Mesothelial cell of epicardium (in vitro differentiated cells): ENCODE data around the gene CALN1. TPM values are rescaled to one million over a fixed set of nuclear protein-coding genes. Genes with fewer than 3 reads are reported as not detected.

Experiments
- DNase-seq, 2 experiments: peaks; one replicate each; pipeline ENCODE4 v3.0.0; 2021; ENCODE audit warnings: low spot score in 2 of 2; ENCODE audit not compliant: unreplicated experiment in 2 of 2
- H3K27ac Mint-ChIP-seq: 2 replicates; pipeline ENCODE4 v1.8.0; 2021; ENCODE audit warnings: mixed read lengths
- H3K27me3 Mint-ChIP-seq: 2 replicates; pipeline ENCODE4 v1.8.0; 2021; ENCODE audit warnings: low read depth, mixed read lengths
- H3K36me3 Mint-ChIP-seq: 2 replicates; pipeline ENCODE4 v1.8.0; 2021; ENCODE audit warnings: mixed read lengths
- H3K4me1 Mint-ChIP-seq: 2 replicates; pipeline ENCODE4 v1.8.0; 2021; ENCODE audit warnings: mixed read lengths
- H3K4me3 Mint-ChIP-seq: 2 replicates; pipeline ENCODE4 v1.8.0; 2021; ENCODE audit warnings: mild to moderate bottlenecking, moderate library complexity, mixed read lengths
- H3K9me3 Mint-ChIP-seq: 2 replicates; pipeline ENCODE4 v1.8.0; 2021; ENCODE audit warnings: mixed read lengths
- CTCF ChIP-seq: fragments of 200-600 bp; sonication (generic); IDR thresholded peaks from one replicate; pipeline ENCODE4 v1.5.0; 2021; ENCODE audit warnings: antibody characterized with exemption; ENCODE audit not compliant: unreplicated experiment
- total RNA-seq: library from RNA; stranded (reverse); gene quantifications from 3 replicates; pipeline ENCODE4 v1.2.1, GENCODE V29; 2021

CALN1 gene
- total RNA-seq, 1 donor from 2014 or later, result 1.1 TPM

- no peak for TF ChIP-seq CTCF
- no peak for DNase-seq
- H3K36me3 Mint-ChIP-seq, result no peaks in the 10 kb centered on the region
- peaks cover 4% of the 10 kb centered on the region for H3K4me1 Mint-ChIP-seq
- H3K4me3 Mint-ChIP-seq, result no peak overlapping the region
- no peak overlapping the region for H3K27ac Mint-ChIP-seq
- H3K9me3 Mint-ChIP-seq, result peaks cover 22% of the 10 kb centered on the region
- peaks cover 15% of the 10 kb centered on the region for H3K27me3 Mint-ChIP-seq
Observed at GRCh38 chr7:71784180-71784579, 628.0 kb downstream of the CALN1 start.

GRCh38 chr7:71783779-71784178 lies 628.4 kb downstream of the CALN1 start:
- TF ChIP-seq CTCF, result no peak
- Mint-ChIP-seq H3K4me1 (peaks cover 4% of the 10 kb centered on the region), H3K4me3 (no peak overlapping the region), H3K27ac (no peak overlapping the region), H3K9me3 (peaks cover 22% of the 10 kb centered on the region), H3K36me3 (no peaks in the 10 kb centered on the region), H3K27me3 (peaks cover 15% of the 10 kb centered on the region)
- DNase-seq, result no peak

DNA sequence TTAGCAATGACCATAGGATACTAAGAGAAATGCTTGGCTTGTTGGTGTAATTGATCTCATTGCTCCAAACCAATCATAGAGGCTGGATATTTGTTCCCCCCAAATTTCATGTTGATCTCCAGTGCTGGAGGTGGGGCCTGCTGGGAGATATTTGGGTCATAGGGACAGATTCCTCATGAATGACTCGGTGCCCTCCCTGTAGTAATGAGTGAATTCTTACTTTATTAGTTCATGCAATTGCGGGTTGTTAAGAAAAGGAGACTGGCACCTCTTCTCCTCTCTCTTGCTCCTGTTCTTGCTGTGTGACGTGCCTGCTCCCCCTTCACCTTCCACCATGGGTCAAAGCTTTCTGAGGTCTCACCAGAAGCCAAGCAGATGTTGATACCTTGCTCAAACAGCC lies 630.1 kb downstream of the CALN1 start:
- no peaks in the 10 kb centered on the region for H3K36me3 Mint-ChIP-seq
- H3K4me3 Mint-ChIP-seq, result no peak overlapping the region
- DNase-seq, result no peak
- peaks cover 13% of the 10 kb centered on the region for H3K9me3 Mint-ChIP-seq
- no peak overlapping the region for H3K27ac Mint-ChIP-seq
- H3K27me3 Mint-ChIP-seq, result peaks cover 17% of the 10 kb centered on the region
- no peak for TF ChIP-seq CTCF
- peaks cover 4% of the 10 kb centered on the region for H3K4me1 Mint-ChIP-seq

DNA sequence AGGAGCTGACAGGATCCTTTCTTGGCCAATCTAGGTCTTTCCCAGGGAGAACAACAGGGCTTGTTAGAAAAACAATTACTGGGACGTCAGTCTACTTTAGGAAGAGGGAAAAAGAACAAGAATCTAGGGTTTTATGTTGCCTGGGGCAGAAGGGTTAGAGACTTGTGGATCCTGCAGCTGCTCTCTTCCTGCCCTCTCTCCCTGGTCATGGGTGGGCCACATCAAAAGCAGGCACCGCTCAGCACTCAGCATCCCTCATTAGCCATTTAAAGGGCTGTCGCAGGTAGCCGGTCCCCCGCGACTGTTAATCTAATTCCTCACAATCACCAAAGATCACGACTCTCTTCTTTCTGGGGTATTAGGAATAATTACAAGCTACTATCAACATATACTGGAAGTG lies 631.9 kb downstream of the CALN1 start:
- Mint-ChIP-seq H3K36me3 (no peaks in the 10 kb centered on the region), H3K4me3 (no peak overlapping the region), H3K27me3 (peaks cover 20% of the 10 kb centered on the region), H3K9me3 (no peaks in the 10 kb centered on the region), H3K4me1 (peaks cover 4% of the 10 kb centered on the region), H3K27ac (no peak overlapping the region)
- TF ChIP-seq CTCF, result no peak
- no peak for DNase-seq

DNA sequence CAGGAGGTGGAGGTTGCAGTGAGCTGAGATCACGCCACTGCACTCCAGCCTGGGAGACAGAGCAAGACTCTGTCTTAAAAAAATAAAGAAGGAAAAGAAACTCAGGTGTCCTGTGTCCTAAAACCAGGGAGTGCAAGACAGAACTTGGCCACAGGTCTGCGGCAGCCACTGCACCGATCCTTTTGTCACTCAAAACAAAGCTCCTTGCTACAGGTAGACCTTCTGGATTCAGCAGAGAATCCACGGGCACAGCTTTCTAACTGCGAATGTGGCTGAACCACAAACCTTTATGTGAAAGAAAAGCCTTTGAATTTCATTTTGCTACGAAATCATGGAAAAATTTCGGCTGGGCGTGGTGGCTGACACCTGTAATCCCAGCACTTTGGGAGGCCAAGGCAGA lies 634.9 kb downstream of the CALN1 start:
- DNase-seq, result no peak

More for the DNA sequence above, 634.9 kb downstream of the CALN1 start:
- H3K27ac Mint-ChIP-seq, result no peak overlapping the region
- no peaks in the 10 kb centered on the region for H3K36me3 Mint-ChIP-seq
- H3K9me3 Mint-ChIP-seq, result no peaks in the 10 kb centered on the region
- H3K4me3 Mint-ChIP-seq, result no peak overlapping the region
- TF ChIP-seq CTCF, result no peak
- H3K4me1 Mint-ChIP-seq, result no peaks in the 10 kb centered on the region
- peaks cover 39% of the 10 kb centered on the region for H3K27me3 Mint-ChIP-seq
